CD14-positive monocyte (primary cell): Measurements from ENCODE around the gene RAX2. TPM values are rescaled to one million over a fixed set of nuclear protein-coding genes. Genes with fewer than 3 reads are reported as not detected.

Experiments
- DNase-seq, 3 donors: peaks; one replicate each; pipeline ENCODE4 v3.0.0-alpha.2; 2011 to 2022
- H2AFZ ChIP-seq: 2 replicates; pipeline ENCODE4 v1.6.0; 2012; ENCODE audit warnings: mild to moderate bottlenecking, low read depth, low read length, inconsistent platforms; ENCODE audit not compliant: insufficient read depth, poor library complexity, severe bottlenecking
- H3K27ac ChIP-seq, 2 donors: 1 replicate in 1 of 2; 2 replicates in 1 of 2; pipeline ENCODE4 v1.5.1; 2012 to 2013; ENCODE audit warnings: low read length in 2 of 2, control low read depth in 1 of 2, inconsistent platforms in 1 of 2, low read depth in 1 of 2, mild to moderate bottlenecking in 1 of 2
- H3K27me3 ChIP-seq, 2 donors: one replicate each; pipeline versions ENCODE4 v1.6.0 to v1.6.1; 2011 to 2013; ENCODE audit warnings: low read length in 2 of 2; ENCODE audit not compliant: control insufficient read depth in 2 of 2, insufficient read depth in 2 of 2
- H3K36me3 ChIP-seq, 2 donors: replicated peaks in 1 of 2; 1 replicate in 1 of 2; 2 replicates in 1 of 2; pipeline versions ENCODE4 v1.5.1 to v1.6.1; 2012 to 2013; ENCODE audit warnings: low read length in 2 of 2, control low read depth in 1 of 2, inconsistent platforms in 1 of 2, mild to moderate bottlenecking in 1 of 2; ENCODE audit not compliant: insufficient read depth in 2 of 2, control insufficient read depth in 1 of 2
- H3K4me1 ChIP-seq, 2 donors: 1 replicate in 1 of 2; 2 replicates in 1 of 2; pipeline versions ENCODE4 v1.5.1 to v1.6.1; 2012 to 2013; ENCODE audit warnings: low read length in 2 of 2, control low read depth in 1 of 2, inconsistent platforms in 1 of 2, mild to moderate bottlenecking in 1 of 2, moderate library complexity in 1 of 2; ENCODE audit not compliant: insufficient read depth in 2 of 2, control insufficient read depth in 1 of 2
- H3K4me2 ChIP-seq: replicated peaks from 2 replicates; pipeline ENCODE3; 2012; ENCODE audit warnings: low read length, moderate library complexity, mild to moderate bottlenecking; ENCODE audit not compliant: poor library complexity, severe bottlenecking; ENCODE audit errors: extremely low read depth
- H3K4me3 ChIP-seq, 3 experiments: fragments of 200-600 bp in 1 of 3; sonication (generic) in 1 of 3; replicated peaks in 1 of 3; 1 replicate in 2 of 3; 2 replicates in 1 of 3; pipeline ENCODE4 v1.5.1; 2011 to 2013; ENCODE audit warnings: low read length in 3 of 3, mild to moderate bottlenecking in 3 of 3, control low read depth in 2 of 3, low read depth in 2 of 3, inconsistent platforms in 1 of 3, moderate library complexity in 1 of 3
- H3K79me2 ChIP-seq: 2 replicates; pipeline ENCODE4 v1.6.0; 2012; ENCODE audit warnings: mild to moderate bottlenecking, control low read depth, inconsistent platforms, low read length, moderate library complexity; ENCODE audit not compliant: insufficient read depth
- H3K9ac ChIP-seq: 2 replicates; pipeline ENCODE4 v1.6.0; 2017; ENCODE audit warnings: low read length, mild to moderate bottlenecking; ENCODE audit not compliant: insufficient read depth, poor library complexity, severe bottlenecking
- H3K9me3 ChIP-seq, 2 donors: replicated peaks in 1 of 2; 1 replicate in 1 of 2; 2 replicates in 1 of 2; pipeline versions ENCODE4 v1.5.1 to v1.6.1; 2012 to 2013; ENCODE audit warnings: low read length in 2 of 2, control low read depth in 1 of 2; ENCODE audit not compliant: control insufficient read depth in 1 of 2, insufficient read depth in 1 of 2
- H4K20me1 ChIP-seq: 2 replicates; pipeline ENCODE4 v1.6.0; 2012; ENCODE audit warnings: mild to moderate bottlenecking, low read length, control low read depth, moderate library complexity; ENCODE audit not compliant: insufficient read depth
- H3K27ac Mint-ChIP-seq, 7 donors: one replicate each; pipeline ENCODE4 v1.8.0; 2020; ENCODE audit warnings: mild to moderate bottlenecking in 7 of 7, mixed read lengths in 7 of 7, moderate library complexity in 6 of 7, inconsistent platforms in 2 of 7
- H3K27me3 Mint-ChIP-seq, 3 donors: one replicate each; pipeline ENCODE4 v1.8.0; 2021 to 2022; ENCODE audit warnings: low read depth in 3 of 3, mild to moderate bottlenecking in 3 of 3, mixed read lengths in 3 of 3, moderate library complexity in 3 of 3, inconsistent platforms in 1 of 3
- H3K36me3 Mint-ChIP-seq, 2 donors: one replicate each; pipeline ENCODE4 v1.8.0; 2020; ENCODE audit warnings: mixed read lengths in 2 of 2, inconsistent platforms in 1 of 2, mild to moderate bottlenecking in 1 of 2
- H3K4me1 Mint-ChIP-seq: one replicate; pipeline ENCODE4 v1.8.0; 2020; ENCODE audit warnings: mild to moderate bottlenecking, mixed read lengths
- H3K4me3 Mint-ChIP-seq, 2 donors: one replicate each; pipeline ENCODE4 v1.8.0; 2020; ENCODE audit warnings: mild to moderate bottlenecking in 2 of 2, mixed read lengths in 2 of 2, moderate library complexity in 1 of 2
- H3K9me3 Mint-ChIP-seq, 7 donors: one replicate each; pipeline ENCODE4 v1.8.0; 2020 to 2022; ENCODE audit warnings: mixed read lengths in 7 of 7, mild to moderate bottlenecking in 6 of 7, moderate library complexity in 6 of 7, inconsistent platforms in 2 of 7
- WGBS: methylation state at CpG from one replicate; pipeline ENCODE4 v1.1.5; 2013; ENCODE audit warnings: missing lambda C conversion rate; ENCODE audit not compliant: insufficient coverage; 5-methylcytosine and 5-hydroxymethylcytosine counted together
- intact Hi-C, 2 donors: fragments of 100-400 bp; cut with micrococcal nuclease; formaldehyde crosslinking; loops; one replicate each; pipeline versions ENCODE4 v1.15.0 to v1.15.1; 2023
- polyA plus RNA-seq, 3 donors: library from polyadenylated mRNA; depleted of rRNA in 1 of 3; unstranded in 2 of 3; stranded (reverse) in 1 of 3; fragments of 300-500 nt in 2 of 3; fragments of >200 nt in 1 of 3; fragmentation: Illumina TruSeq in 2 of 3; gene quantifications; 1 replicate in 2 of 3; 2 replicates in 1 of 3; pipeline ENCODE4 v1.2.3, GENCODE V29; 2012 to 2021
- TF ChIP-seq, protein P1 (sequence below): fragments of 200-600 bp; IDR thresholded peaks from one replicate; pipeline ENCODE4 v1.8.0; 2022; ENCODE audit warnings: antibody characterized with exemption, mild to moderate bottlenecking

Gene RAX2
- polyA plus RNA-seq, 3 donors: not detected

DNA sequence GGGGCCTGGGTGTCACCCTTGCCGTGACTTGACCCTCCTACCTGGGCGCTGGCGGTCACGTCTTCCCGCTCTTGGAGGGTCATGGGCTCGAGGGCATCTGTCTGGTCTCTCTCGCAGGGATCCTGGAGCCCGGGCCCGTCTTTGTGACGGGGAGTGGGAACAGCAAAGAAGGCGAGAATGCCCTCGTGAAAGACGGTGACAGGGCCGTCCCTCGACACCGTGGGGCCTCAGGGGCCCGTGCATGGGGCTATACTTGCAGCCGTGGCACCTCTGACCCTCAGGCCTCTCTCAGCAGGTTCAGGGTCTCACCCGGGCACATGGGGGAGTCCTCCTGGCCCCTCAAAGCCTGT is 35.1 kb upstream of the RAX2 start:
- Histone ChIP-seq H4K20me1 (no peaks in the 10 kb centered on the region), H3K4me1 (peaks cover 1 to 2% of the 10 kb centered on the region in 2 donors), H3K36me3 (no peaks in the 10 kb centered on the region), H2AFZ (no peak overlapping the region), H3K9ac (no peak overlapping the region), H3K27ac (no peak overlapping the region), H3K4me2 (no peak overlapping the region), H3K79me2 (no peaks in the 10 kb centered on the region), H3K9me3 (peaks cover 7 to 9% of the 10 kb centered on the region in 2 donors), H3K4me3 (no peak overlapping the region), H3K27me3 (peaks cover 0 to 9% of the 10 kb centered on the region in 2 donors)
- 93% methylated on average over 19 of the region's 19 CpGs for WGBS
- Mint-ChIP-seq H3K9me3 (peaks cover 0 to 9% (median 3%) of the 10 kb centered on the region in 7 donors), H3K4me3 (no peak overlapping the region), H3K4me1 (peaks cover under 1% of the 10 kb centered on the region), H3K36me3 (no peaks in the 10 kb centered on the region), H3K27me3 (peaks cover 11 to 21% (median 19%) of the 10 kb centered on the region in 3 donors), H3K27ac (no peak overlapping the region)
- intact Hi-C loops: no loop called here
- DNase-seq: no peak
- TF ChIP-seq, protein P1, sequence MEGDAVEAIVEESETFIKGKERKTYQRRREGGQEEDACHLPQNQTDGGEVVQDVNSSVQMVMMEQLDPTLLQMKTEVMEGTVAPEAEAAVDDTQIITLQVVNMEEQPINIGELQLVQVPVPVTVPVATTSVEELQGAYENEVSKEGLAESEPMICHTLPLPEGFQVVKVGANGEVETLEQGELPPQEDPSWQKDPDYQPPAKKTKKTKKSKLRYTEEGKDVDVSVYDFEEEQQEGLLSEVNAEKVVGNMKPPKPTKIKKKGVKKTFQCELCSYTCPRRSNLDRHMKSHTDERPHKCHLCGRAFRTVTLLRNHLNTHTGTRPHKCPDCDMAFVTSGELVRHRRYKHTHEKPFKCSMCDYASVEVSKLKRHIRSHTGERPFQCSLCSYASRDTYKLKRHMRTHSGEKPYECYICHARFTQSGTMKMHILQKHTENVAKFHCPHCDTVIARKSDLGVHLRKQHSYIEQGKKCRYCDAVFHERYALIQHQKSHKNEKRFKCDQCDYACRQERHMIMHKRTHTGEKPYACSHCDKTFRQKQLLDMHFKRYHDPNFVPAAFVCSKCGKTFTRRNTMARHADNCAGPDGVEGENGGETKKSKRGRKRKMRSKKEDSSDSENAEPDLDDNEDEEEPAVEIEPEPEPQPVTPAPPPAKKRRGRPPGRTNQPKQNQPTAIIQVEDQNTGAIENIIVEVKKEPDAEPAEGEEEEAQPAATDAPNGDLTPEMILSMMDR: no peak

DNA sequence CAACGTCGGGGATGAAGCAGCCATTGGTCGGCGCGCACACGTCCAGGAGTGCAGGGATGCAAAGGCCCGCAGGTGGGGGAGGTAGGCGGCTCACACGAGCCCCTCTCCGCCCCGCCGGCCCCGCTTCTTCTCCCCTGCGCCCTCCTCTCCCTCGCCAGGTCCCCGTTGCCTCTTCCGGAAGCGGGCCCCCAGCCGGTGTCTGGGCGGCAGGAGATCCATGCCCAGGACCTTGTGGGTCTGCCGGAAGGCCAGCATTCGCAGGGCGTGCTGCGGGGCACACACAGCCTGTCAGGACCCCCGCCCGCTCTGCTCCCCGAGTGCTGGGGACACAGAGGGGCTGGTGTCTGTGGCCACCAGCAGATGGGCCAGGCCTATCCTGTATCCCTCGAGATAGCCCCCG is 33.8 kb upstream of the RAX2 start:
- TF ChIP-seq, protein P1: no peak
- H3K4me1 Mint-ChIP-seq: peaks cover 6% of the 10 kb centered on the region

More for the DNA sequence above, 33.8 kb upstream of the RAX2 start:
- Histone ChIP-seq H3K4me1 (peaks cover 8 to 10% of the 10 kb centered on the region in 2 donors), H3K36me3 (no peaks in the 10 kb centered on the region), H3K4me3 (no peak overlapping the region), H3K27me3 (peaks cover 10 to 22% of the 10 kb centered on the region in 2 donors), H3K79me2 (no peaks in the 10 kb centered on the region), H3K9me3 (peaks cover 7 to 9% of the 10 kb centered on the region in 2 donors), H3K27ac (no peak overlapping the region), H2AFZ (no peak overlapping the region), H4K20me1 (no peaks in the 10 kb centered on the region), H3K4me2 (no peak overlapping the region), H3K9ac (no peak overlapping the region)
- 90% methylated on average over 21 of the region's 29 CpGs for whole genome bisulfite sequencing
- intact Hi-C loops: no loop called here
- DNase-seq: no peak
- no peak overlapping the region for H3K27ac Mint-ChIP-seq
- H3K36me3 Mint-ChIP-seq: no peaks in the 10 kb centered on the region
- peaks cover 24 to 31% (median 27%) of the 10 kb centered on the region in 3 donors for H3K27me3 Mint-ChIP-seq
- H3K9me3 Mint-ChIP-seq: peaks cover 0 to 10% (median 3%) of the 10 kb centered on the region in 7 donors
- no peak overlapping the region for H3K4me3 Mint-ChIP-seq
